ENCODE results near the gene MEN1.

- TF ChIP-seq CTCF (IDR thresholded peaks at IDR 0.05) (no peak), POLR2A (IDR thresholded peaks at IDR 0.05) (no peak), POLR2AphosphoS5 (IDR thresholded peaks at IDR 0.05) (no peak), EP300 (IDR thresholded peaks at IDR 0.05) (no peak)
These were observed 33.9 kb downstream of the MEN1 start for GRCh38 chr11:64776425-64776824.
